Activated naive CD4-positive, alpha-beta T cell treated with anti-CD3 and anti-CD28 coated beads, Interleukin-2, amount 50 U/mL, for 72 hours (primary cell): ENCODE data around the gene BCL11A. TPM values are rescaled to one million over a fixed set of nuclear protein-coding genes. Genes with fewer than 3 reads are reported as not detected.
A peak's percentile ranks its signal among the peaks of the same experiment; 100 is the strongest.

Experiments used
- ATAC-seq, 2 donors: fragments of 150-1000 bp; cut with Tn5 transposase; 2 replicates each; pipeline ENCODE4 v1.10.0; 2021; ENCODE audit warnings: mild to moderate bottlenecking in 2 of 2, moderate library complexity in 2 of 2
- DNase-seq, 2 donors: peaks; one replicate each; pipeline ENCODE4 v3.0.0; 2021 to 2022; ENCODE audit warnings: low spot score in 2 of 2
- H3K27ac Mint-ChIP-seq, 2 donors: one replicate each; pipeline ENCODE4 v1.8.0; 2022; ENCODE audit warnings: mild to moderate bottlenecking in 2 of 2, mixed read lengths in 2 of 2
- H3K36me3 Mint-ChIP-seq, 2 donors: one replicate each; pipeline ENCODE4 v1.8.0; 2022; ENCODE audit warnings: mixed read lengths in 2 of 2
- H3K9me3 Mint-ChIP-seq, 2 donors: one replicate each; pipeline ENCODE4 v1.8.0; 2022; ENCODE audit warnings: mixed read lengths in 2 of 2
- total RNA-seq, 2 donors: library from RNA; stranded (reverse); gene quantifications; one replicate each; pipeline ENCODE4 v1.2.3, GENCODE V29; 2022

The BCL11A gene
- total RNA-seq, 2 donors from 2014 or later, result 0.05 to 0.25 TPM

GRCh38 chr2:60509066-60509465, 44.4 kb downstream of the BCL11A start:
- H3K27ac Mint-ChIP-seq, result no peak overlapping the region
- no peak for ATAC-seq
- no peaks in the 10 kb centered on the region for H3K9me3 Mint-ChIP-seq
- H3K36me3 Mint-ChIP-seq, result no peaks in the 10 kb centered on the region
- DNase-seq, result no peak

GRCh38 chr2:60508339-60508917, 45.0 kb downstream of the BCL11A start:
- no peak overlapping the region for H3K27ac Mint-ChIP-seq
- no peak for DNase-seq

DNA sequence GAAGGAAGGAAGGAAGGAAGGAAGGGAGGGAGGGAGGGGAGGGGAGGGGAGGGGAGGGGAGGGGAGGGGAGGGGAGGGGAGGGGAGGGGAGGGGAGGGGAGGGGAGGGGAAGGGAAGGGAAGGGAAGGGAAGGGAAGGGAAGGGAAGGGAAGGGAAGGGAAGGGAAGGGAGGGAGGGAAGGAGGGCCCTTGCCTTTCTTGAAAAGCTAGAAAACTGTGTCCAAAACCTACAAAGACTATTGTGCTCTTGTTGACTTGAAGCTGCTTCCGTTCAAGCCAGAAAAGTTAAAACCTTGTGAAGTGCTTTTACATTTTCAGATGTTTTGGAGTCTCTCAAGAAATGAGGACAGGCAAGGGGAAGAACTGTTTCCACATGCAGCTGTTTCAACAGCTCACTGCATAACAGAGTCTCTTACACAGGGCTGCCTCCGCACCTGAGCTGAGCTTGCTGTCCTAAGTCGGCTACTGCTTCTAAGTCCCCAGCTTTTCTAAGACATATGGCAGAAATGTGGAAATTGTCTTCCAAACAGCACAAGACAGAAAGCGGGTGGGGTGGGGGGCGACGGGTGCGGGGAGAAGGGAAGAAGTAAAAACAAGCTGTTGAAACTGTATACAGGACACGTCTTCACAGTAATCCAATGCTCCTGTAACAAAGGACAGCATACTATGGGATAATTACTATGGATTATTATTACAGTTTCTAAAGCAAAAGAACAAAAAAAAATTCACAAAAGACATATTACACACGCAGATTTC, 46.1 kb downstream of the BCL11A start:
- ATAC-seq (no peak), DNase-seq (no peak)
- Mint-ChIP-seq H3K9me3 (no peaks in the 10 kb centered on the region), H3K27ac (no peak overlapping the region), H3K36me3 (no peaks in the 10 kb centered on the region)

More at GRCh38 chr2:60508339-60508917, 45.0 kb downstream of the BCL11A start:
- Mint-ChIP-seq H3K36me3 (no peaks in the 10 kb centered on the region), H3K9me3 (no peaks in the 10 kb centered on the region)
- no peak for ATAC-seq

DNA sequence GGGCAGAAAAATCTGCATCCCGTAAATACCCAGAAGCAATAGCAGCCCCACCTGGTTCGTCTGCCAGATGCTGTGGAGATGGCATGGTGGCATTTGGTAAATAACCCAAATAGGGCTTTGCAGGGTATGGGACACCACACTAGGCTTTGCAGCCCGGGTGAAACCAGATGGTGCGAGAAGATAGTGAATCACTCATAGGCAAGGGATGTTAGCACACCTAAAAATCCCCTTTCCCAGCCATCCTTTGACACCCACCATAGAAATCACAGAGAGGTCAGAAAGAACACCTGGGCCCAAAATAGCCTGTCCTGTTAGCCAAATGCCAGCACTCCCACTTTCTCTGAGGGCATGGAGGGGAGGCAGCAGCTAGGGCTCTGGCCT, 47.6 kb downstream of the BCL11A start:
- DNase-seq (no peak), ATAC-seq (peak in 1 of 2 donors; percentile 81)
- no peak overlapping the region for H3K27ac Mint-ChIP-seq
- no peaks in the 10 kb centered on the region for H3K9me3 Mint-ChIP-seq
- H3K36me3 Mint-ChIP-seq, result no peaks in the 10 kb centered on the region

- no peak for DNase-seq
- ATAC-seq, result no peak
- H3K36me3 Mint-ChIP-seq, result no peaks in the 10 kb centered on the region
- no peaks in the 10 kb centered on the region for H3K9me3 Mint-ChIP-seq
- no peak overlapping the region for H3K27ac Mint-ChIP-seq
These were observed 48.1 kb downstream of the BCL11A start for GRCh38 chr2:60505240-60505879.

- DNase-seq (no peak), ATAC-seq (no peak)
- Mint-ChIP-seq H3K27ac (no peak overlapping the region), H3K9me3 (no peaks in the 10 kb centered on the region), H3K36me3 (no peaks in the 10 kb centered on the region)
These were observed 49.4 kb downstream of the BCL11A start for GRCh38 chr2:60504049-60504448.

- no peaks in the 10 kb centered on the region for H3K9me3 Mint-ChIP-seq
- no peak overlapping the region for H3K27ac Mint-ChIP-seq
- DNase-seq (no peak), ATAC-seq (no peak)
- H3K36me3 Mint-ChIP-seq, result no peaks in the 10 kb centered on the region
These were observed 51.3 kb downstream of the BCL11A start for GRCh38 chr2:60502144-60502543.

GRCh38 chr2:60500861-60501260, 52.6 kb downstream of the BCL11A start:
- DNase-seq (no peak), ATAC-seq (no peak)
- Mint-ChIP-seq H3K36me3 (no peaks in the 10 kb centered on the region), H3K27ac (no peak overlapping the region), H3K9me3 (no peaks in the 10 kb centered on the region)

DNA sequence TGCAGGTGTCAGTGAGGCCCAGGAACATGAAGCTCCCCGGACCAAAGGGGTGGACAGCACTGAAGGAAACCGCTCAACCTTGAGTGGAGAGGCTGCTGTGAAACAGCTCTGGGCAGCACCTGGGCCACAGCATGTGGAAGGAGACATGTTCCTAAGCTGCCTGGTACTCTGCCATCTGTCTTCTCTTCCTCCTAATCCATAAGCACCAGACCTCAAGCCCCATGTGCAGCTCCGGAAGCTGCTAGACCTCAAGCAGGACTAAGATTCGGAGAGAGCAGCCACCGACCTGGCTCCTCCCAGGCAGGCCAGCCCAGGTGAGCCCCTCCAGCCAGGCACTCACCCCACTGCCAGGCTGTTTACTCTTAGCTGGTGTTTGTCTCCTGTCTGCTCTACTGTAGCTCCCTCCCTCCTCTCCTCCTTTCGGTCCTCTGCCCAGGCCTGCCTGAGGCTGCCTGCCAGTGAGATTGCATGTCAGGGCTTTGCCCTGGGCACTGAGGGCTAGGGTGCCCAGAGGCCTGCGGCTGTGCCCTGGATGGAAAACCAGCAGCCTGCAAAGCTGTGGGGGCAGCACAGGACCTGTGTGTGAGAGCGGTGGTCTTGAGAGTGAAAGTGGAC, 53.7 kb downstream of the BCL11A start:
- ATAC-seq, result no peak
- Mint-ChIP-seq H3K9me3 (no peaks in the 10 kb centered on the region), H3K27ac (peak overlapping the region in 1 of 2 donors; percentile 29), H3K36me3 (no peaks in the 10 kb centered on the region)
- DNase-seq, result no peak

GRCh38 chr2:60498816-60499429, 54.5 kb downstream of the BCL11A start:
- Mint-ChIP-seq H3K27ac (no peak overlapping the region), H3K36me3 (no peaks in the 10 kb centered on the region), H3K9me3 (no peaks in the 10 kb centered on the region)
- ATAC-seq (no peak), DNase-seq (no peak)

GRCh38 chr2:60498127-60498815, 55.2 kb downstream of the BCL11A start:
- peak in 1 of 2 donors; percentile 28 for ATAC-seq
- no peaks in the 10 kb centered on the region for H3K9me3 Mint-ChIP-seq

DNA sequence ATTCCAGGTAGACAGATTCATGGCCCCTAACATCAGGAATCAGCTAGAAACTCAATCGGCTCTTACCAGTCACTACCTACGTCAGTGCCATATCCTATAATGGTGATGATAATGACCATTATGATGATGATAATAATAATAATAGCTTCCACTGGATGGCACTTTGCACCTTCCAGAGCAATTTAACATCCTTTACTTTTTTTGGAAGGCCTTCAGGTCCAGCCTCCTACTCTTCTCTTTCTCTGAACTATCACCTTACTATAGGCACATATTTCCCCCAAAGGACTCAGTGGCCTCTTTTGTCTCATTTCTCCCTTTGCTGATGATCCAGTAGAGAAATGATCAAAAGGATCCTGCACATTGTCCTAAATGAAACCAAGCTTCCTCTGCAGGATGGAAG, 56.0 kb downstream of the BCL11A start:
- H3K9me3 Mint-ChIP-seq, result no peaks in the 10 kb centered on the region
- no peaks in the 10 kb centered on the region for H3K36me3 Mint-ChIP-seq
- DNase-seq, result no peak
- H3K27ac Mint-ChIP-seq, result no peak overlapping the region
- ATAC-seq, result no peak

More at GRCh38 chr2:60498127-60498815, 55.2 kb downstream of the BCL11A start:
- Mint-ChIP-seq H3K36me3 (no peaks in the 10 kb centered on the region), H3K27ac (no peak overlapping the region)
- no peak for DNase-seq

- H3K9me3 Mint-ChIP-seq, result no peaks in the 10 kb centered on the region
- no peak overlapping the region for H3K27ac Mint-ChIP-seq
- ATAC-seq (no peak), DNase-seq (no peak)
- H3K36me3 Mint-ChIP-seq, result no peaks in the 10 kb centered on the region
These were observed 56.5 kb downstream of the BCL11A start for GRCh38 chr2:60496956-60497355.

GRCh38 chr2:60496475-60496874, 57.0 kb downstream of the BCL11A start:
- no peaks in the 10 kb centered on the region for H3K36me3 Mint-ChIP-seq
- no peaks in the 10 kb centered on the region for H3K9me3 Mint-ChIP-seq
- no peak overlapping the region for H3K27ac Mint-ChIP-seq
- no peak for ATAC-seq
- DNase-seq, result no peak

- H3K36me3 Mint-ChIP-seq, result no peaks in the 10 kb centered on the region
- DNase-seq, result no peak
- no peaks in the 10 kb centered on the region for H3K9me3 Mint-ChIP-seq
- ATAC-seq, result no peak
- no peak overlapping the region for H3K27ac Mint-ChIP-seq
These were observed 58.3 kb downstream of the BCL11A start for GRCh38 chr2:60495041-60495625.

DNA sequence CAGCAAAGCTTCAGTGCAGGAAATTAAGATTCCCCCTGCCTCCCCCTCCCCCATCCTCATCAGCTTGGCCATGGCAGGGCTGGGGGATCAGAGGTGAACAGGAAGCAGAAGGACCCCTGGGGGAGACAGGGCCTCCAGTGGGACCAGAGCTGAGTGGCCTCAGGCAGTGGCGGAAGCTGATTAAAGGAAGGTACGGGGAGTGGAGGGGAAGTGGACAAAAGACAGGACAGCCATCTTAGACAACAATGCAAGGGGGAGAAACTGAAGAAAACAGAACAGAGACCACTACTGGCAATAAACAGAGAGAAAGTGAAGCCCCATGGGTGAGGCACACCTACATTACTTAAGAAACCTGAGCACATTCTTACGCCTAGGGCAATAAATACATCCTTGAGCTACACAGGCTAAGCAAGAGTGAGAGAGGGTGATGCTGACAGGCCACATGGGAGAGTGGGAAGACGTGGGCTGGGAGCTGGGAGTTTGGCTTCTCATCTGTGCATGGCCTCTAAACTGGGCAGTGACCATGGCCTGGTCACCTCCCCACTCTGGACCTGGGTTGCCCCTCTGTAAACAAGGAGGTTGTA, 59.6 kb downstream of the BCL11A start:
- Mint-ChIP-seq H3K36me3 (no peaks in the 10 kb centered on the region), H3K9me3 (no peaks in the 10 kb centered on the region), H3K27ac (no peak overlapping the region)
- no peak for DNase-seq
- ATAC-seq, result no peak
